Suprapubic skin (tissue), 4 donors: Measurements from ENCODE around the gene INSC.

Experiments used
- CTCF ChIP-seq, 2 donors: fragments of 200-600 bp in 1 of 2; fragments of 450-650 bp in 1 of 2; sonication (generic) in 1 of 2; IDR thresholded peaks; one replicate each; pipeline ENCODE4 v1.5.1; 2016 to 2019; ENCODE audit warnings: antibody characterized with exemption in 2 of 2, mild to moderate bottlenecking in 1 of 2, moderate library complexity in 1 of 2
- EP300 ChIP-seq: sonication (generic); formaldehyde crosslinking; IDR thresholded peaks from one replicate; pipeline ENCODE4 v1.6.1; 2017; ENCODE audit warnings: antibody characterized with exemption
- POLR2A ChIP-seq, 2 donors: fragments of 450-650 bp; IDR thresholded peaks; one replicate each; pipeline ENCODE4 v1.6.1; 2017; ENCODE audit warnings: antibody characterized with exemption in 2 of 2, mild to moderate bottlenecking in 2 of 2, moderate library complexity in 2 of 2
- POLR2AphosphoS5 ChIP-seq, 3 donors: sonication (generic); formaldehyde crosslinking; IDR thresholded peaks; one replicate each; pipeline ENCODE4 v1.6.1; 2017; ENCODE audit warnings: antibody characterized with exemption in 3 of 3

GRCh38 chr11:15139958-15140659, 25.4 kb downstream of the INSC start:
- TF ChIP-seq POLR2AphosphoS5 (IDR thresholded peaks at IDR 0.05): no peak
- no peak for TF ChIP-seq CTCF (IDR thresholded peaks at IDR 0.05)
- TF ChIP-seq EP300: no peak
- TF ChIP-seq POLR2A (IDR thresholded peaks at IDR 0.05): no peak
